AG09319 (cell line): ENCODE measurements around the gene TRMT112.

Source experiments
- DNase-seq: peaks from one replicate; pipeline ENCODE4 v3.0.0-alpha.2; 2010; ENCODE audit warnings: low read depth; ENCODE audit errors: extremely low read depth
- CTCF ChIP-seq: IDR thresholded peaks from 2 replicates; pipeline ENCODE4 v1.5.1; 2011; ENCODE audit warnings: low read depth, mild to moderate bottlenecking, inconsistent platforms, low read length, moderate library complexity

The TRMT112 gene

GRCh38 chr11:64317325-64317960, at the start of gene TRMT112:
TSS of gene TRMT112 (minus strand) at chr11:64317559. CDS start at chr11:64317526, 33 bp downstream.
- DNase-seq: peak; percentile 90
- TF ChIP-seq CTCF: no peak

GRCh38 chr11:64366751-64367150, 49.4 kb upstream of the TRMT112 start:
- no peak for TF ChIP-seq CTCF
- DNase-seq: no peak

GRCh38 chr11:64364911-64365310, 47.6 kb upstream of the TRMT112 start:
- TF ChIP-seq CTCF: no peak
- no peak for DNase-seq

DNA sequence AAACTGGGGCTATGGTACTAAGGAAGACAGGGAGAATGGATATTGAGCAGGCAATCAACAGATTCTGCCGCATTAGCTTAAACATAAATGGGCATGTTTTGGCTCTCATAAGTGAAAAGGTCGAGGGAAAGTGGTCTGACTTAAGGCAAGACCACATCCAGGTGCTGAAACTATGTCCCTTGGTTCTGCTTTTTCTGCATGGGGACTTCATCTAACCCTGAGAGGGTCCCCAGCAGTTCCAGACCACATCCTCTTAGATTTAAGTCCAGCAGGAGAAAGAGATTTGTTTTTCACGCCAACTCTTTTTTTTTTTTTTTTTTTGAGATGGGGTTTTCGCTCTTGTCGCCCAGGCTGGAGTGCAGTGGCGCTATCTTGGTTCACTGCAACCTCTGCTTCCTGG, 47.1 kb upstream of the TRMT112 start:
- DNase-seq: no peak
- TF ChIP-seq CTCF: no peak

GRCh38 chr11:64362339-64362738, 45.0 kb upstream of the TRMT112 start:
- DNase-seq: no peak
- no peak for TF ChIP-seq CTCF

DNA sequence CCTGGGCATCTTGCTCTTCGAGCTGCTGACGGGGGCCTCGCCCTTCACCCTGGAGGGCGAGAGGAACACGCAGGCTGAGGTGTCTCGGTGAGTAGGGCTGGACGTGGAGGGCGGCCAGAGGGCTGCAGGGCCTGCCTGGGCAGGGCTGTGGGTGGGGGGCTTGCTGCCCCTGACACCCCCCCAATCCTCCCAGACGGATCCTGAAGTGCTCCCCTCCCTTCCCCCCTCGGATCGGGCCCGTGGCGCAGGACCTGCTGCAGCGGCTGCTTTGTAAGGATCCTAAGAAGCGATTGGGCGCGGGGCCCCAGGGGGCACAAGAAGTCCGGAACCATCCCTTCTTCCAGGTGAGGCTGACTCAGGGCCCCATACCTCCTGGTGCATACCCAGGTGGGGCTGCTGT, 44.3 kb upstream of the TRMT112 start:
- no peak for DNase-seq
- TF ChIP-seq CTCF: no peak

- no peak for TF ChIP-seq CTCF
Measured at GRCh38 chr11:64360448-64360921, 43.1 kb upstream of the TRMT112 start.

More at GRCh38 chr11:64360448-64360921, 43.1 kb upstream of the TRMT112 start:
- DNase-seq: no peak
